ENCODE data around the gene RIN1.
A peak's percentile ranks its signal among the peaks of the same experiment; 100 is the strongest.
"Not testable (repeated sequence)": the region's sequence is repeated elsewhere in the genome, so short reads cannot be mapped to it uniquely, and the experiment has no call there.

Gene RIN1

DNA sequence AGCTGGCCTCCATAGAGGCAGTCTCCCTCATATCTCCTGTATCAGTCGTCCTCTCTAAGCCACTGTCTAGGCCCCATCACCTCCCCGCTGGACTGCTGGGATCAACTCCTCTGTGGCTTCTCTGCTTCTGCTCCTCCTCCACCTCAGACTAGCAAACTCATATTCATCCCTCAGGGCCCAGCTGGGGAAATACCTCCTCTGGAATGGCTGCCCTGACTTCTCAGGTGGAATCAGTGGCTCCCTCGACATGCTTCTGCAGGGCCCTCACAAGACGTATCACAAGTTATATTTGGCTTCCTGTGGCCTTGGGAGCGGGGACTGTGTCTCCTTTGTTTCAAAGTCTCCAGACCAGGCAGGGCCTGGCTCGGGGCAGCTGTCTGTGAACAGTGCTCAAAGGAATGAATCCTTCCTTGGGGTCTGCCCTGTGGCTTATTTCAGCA is 25.3 kb upstream of the RIN1 start:
- POLR2A ChIA-PET: interaction anchor here (1.1 kb wide), 1 partner anchor 14 kb away, joined by 5 read pairs; the partner anchor contains the start of gene B4GAT1
- no peak for DNase-seq (ENCODE audit: extremely low spot score)
- CTCF ChIA-PET: interaction anchor here (0.5 to 1.5 kb wide), 3 partner anchors 25 to 33 kb away, joined by 3 to 7 read pairs (median 4); no protein-coding TSS in a partner anchor
- TF ChIP-seq TARDBP (IDR thresholded peaks at IDR 0.05) (no peak), NFRKB (IDR thresholded peaks at IDR 0.05) (no peak), CTBP1 (IDR thresholded peaks at IDR 0.05; ENCODE audit: borderline replicate concordance) (no peak), FOXA1 (IDR thresholded peaks at IDR 0.05) (no peak), LEF1 (IDR thresholded peaks at IDR 0.05; ENCODE audit: borderline replicate concordance) (no peak), HDGF (IDR thresholded peaks at IDR 0.05; ENCODE audit: borderline replicate concordance) (no peak), ARNT (IDR thresholded peaks at IDR 0.05) (no peak)
- TF ChIP-seq, protein P1, sequence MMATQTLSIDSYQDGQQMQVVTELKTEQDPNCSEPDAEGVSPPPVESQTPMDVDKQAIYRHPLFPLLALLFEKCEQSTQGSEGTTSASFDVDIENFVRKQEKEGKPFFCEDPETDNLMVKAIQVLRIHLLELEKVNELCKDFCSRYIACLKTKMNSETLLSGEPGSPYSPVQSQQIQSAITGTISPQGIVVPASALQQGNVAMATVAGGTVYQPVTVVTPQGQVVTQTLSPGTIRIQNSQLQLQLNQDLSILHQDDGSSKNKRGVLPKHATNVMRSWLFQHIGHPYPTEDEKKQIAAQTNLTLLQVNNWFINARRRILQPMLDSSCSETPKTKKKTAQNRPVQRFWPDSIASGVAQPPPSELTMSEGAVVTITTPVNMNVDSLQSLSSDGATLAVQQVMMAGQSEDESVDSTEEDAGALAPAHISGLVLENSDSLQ (IDR thresholded peaks at IDR 0.05): no peak

DNA sequence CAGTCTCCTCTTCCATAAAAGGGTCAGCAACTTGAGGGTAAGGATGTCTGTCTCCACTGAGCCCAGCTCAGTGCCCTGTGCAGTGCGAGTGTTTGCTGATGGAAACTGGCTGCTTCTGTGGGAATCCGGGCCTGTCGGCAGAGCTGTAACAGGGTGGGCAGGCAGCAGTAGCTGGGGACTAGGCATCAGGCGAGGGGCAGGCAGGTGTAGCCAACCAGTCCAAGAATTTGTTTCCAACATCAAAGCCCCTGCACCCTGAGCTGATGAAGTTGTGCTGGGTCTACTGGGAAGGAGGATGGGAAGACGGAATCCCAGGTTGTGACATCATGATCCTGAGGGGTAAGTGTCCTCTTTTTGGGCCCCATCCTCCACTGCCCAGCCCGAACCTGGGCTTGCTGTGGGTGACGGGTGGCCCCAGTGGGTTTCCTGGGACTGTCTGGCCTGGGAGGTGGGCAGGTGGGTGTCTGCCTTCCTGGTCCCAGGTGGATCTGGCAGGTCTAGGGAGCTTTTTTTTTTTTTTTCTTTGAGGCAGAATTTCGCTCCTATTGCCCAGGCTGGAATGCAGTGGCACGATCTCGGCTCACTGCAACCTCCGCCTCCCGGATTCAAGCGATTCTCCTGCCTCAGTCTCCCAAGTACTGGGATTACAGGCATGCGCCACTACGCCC is 24.3 kb upstream of the RIN1 start:
- DNase-seq (ENCODE audit: extremely low spot score): peak; percentile 7
- POLR2A ChIA-PET: interaction anchor here (0.7 to 1.1 kb wide), 2 partner anchors 13 kb away, joined by 3 to 5 read pairs; partner anchors contain the start of gene B4GAT1
- TF ChIP-seq BHLHE40 (IDR thresholded peaks at IDR 0.05; ENCODE audit: borderline replicate concordance): no peak
- TF ChIP-seq TARDBP (IDR thresholded peaks at IDR 0.05): no peak
- no peak for TF ChIP-seq FOXM1 (IDR thresholded peaks at IDR 0.05; ENCODE audit: borderline replicate concordance)
- TF ChIP-seq FOXA1 (IDR thresholded peaks at IDR 0.05): no peak
- TF ChIP-seq CTBP1 (IDR thresholded peaks at IDR 0.05; ENCODE audit: borderline replicate concordance): no peak
- no peak for TF ChIP-seq L3MBTL2 (conservative IDR thresholded peaks at IDR 0.05)
- TF ChIP-seq SP1 (IDR thresholded peaks at IDR 0.05): no peak
- no peak for TF ChIP-seq FOXK2 (IDR thresholded peaks at IDR 0.05)
- CTCF ChIA-PET: interaction anchor here (1.2 kb wide), 1 partner anchor 29 kb away, joined by 3 read pairs; no protein-coding TSS in a partner anchor

DNA sequence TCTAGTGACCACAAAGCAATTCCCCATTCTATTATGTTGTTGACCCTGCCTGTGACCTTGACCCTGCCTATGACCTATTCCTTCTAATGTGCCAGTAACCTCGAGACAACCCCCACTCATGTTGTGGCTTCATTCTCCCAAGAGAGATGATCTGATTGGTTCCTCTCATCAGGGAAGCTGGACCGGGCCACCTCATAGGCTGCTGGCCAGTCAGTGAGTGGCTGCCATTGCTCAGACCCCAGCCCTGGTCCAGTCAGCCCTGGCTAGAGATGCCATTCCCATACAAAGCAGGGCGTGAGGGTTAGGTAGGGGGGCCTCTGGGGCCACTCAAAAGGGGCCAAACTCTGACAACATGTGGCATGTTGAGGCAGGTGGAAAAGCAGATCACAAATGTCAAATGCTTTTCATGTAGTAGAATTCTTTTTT is 23.4 kb upstream of the RIN1 start:
- TF ChIP-seq NFRKB (IDR thresholded peaks at IDR 0.05) (no peak), ARNT (IDR thresholded peaks at IDR 0.05) (no peak), ZNF384 (IDR thresholded peaks at IDR 0.05) (no peak), FOXM1 (IDR thresholded peaks at IDR 0.05; ENCODE audit: borderline replicate concordance) (no peak), CTBP1 (IDR thresholded peaks at IDR 0.05; ENCODE audit: borderline replicate concordance) (no peak), LEF1 (IDR thresholded peaks at IDR 0.05; ENCODE audit: borderline replicate concordance) (no peak), FOXA1 (IDR thresholded peaks at IDR 0.05) (no peak), HDGF (IDR thresholded peaks at IDR 0.05; ENCODE audit: borderline replicate concordance) (no peak), SUZ12 (IDR thresholded peaks at IDR 0.05) (no peak), BHLHE40 (IDR thresholded peaks at IDR 0.05; ENCODE audit: borderline replicate concordance) (no peak), SP1 (IDR thresholded peaks at IDR 0.05) (no peak), TARDBP (IDR thresholded peaks at IDR 0.05) (no peak), L3MBTL2 (conservative IDR thresholded peaks at IDR 0.05) (no peak), ELF4 (IDR thresholded peaks at IDR 0.05) (no peak), FOXK2 (IDR thresholded peaks at IDR 0.05) (no peak)
- TF ChIP-seq, protein P1 (IDR thresholded peaks at IDR 0.05): no peak
- no peak for DNase-seq (ENCODE audit: extremely low spot score)
- ChIA-PET CTCF (no interaction called here), POLR2A (no interaction called here)

DNA sequence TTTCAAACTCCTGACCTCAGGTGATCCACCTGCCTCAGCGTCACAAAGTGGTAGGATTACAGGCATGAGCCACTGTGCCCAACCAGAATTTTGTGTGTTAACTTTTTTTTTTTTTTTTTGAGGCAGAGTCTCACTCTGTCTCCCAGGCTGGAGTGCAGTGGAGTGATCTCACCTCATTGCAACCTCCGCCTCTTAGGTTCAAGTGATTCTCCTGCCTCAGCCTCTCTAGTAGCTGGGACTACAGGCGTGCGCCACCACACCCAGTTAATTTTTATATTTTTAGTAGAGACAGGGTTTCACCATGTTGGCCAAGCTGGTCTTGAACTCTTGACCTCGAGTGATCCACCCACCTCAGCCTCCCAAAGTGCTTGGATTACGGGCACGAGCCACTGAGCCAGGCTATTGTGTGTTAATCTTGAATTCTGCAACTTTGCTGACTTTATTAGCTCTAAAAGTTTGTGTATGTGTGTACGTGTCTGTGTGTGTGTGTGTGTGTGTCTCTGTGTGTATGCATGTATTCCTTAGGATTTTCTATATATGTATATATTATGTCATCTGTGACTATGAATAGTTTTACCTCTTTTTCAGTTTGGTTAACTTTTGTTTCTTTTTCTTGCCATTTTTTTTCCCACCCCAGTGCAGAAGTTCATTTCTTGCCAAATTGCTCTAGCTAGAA is 14.5 kb upstream of the RIN1 start:
- ChIA-PET POLR2A (interaction anchor here (1.2 kb wide), 1 partner anchor 61 kb away, joined by 4 read pairs; the partner anchor contains the start of gene YIF1A), CTCF (interaction anchor here (0.6 kb wide), 1 partner anchor 61 kb away, joined by 3 read pairs; no protein-coding TSS in a partner anchor)
- DNase-seq (ENCODE audit: extremely low spot score): not testable (repeated sequence)

DNA sequence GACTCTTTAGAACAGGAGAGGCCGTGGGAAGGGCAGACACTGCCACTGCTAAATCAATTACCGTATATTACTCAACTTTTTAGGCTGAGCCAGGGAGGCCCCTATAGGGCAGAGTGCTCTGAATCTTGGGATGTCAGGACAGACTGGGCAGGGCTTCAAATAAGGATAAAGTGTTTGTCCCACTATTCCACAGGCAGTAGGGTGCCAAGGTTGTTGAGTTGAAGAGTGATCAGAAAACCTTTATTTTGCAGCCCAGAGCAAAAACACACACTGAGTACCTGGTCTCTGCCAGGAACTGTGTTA is 12.8 kb upstream of the RIN1 start:
- DNase-seq (ENCODE audit: extremely low spot score): no peak
- TF ChIP-seq L3MBTL2 (conservative IDR thresholded peaks at IDR 0.05): no peak
- ChIA-PET POLR2A (no interaction called here), CTCF (no interaction called here)

DNA sequence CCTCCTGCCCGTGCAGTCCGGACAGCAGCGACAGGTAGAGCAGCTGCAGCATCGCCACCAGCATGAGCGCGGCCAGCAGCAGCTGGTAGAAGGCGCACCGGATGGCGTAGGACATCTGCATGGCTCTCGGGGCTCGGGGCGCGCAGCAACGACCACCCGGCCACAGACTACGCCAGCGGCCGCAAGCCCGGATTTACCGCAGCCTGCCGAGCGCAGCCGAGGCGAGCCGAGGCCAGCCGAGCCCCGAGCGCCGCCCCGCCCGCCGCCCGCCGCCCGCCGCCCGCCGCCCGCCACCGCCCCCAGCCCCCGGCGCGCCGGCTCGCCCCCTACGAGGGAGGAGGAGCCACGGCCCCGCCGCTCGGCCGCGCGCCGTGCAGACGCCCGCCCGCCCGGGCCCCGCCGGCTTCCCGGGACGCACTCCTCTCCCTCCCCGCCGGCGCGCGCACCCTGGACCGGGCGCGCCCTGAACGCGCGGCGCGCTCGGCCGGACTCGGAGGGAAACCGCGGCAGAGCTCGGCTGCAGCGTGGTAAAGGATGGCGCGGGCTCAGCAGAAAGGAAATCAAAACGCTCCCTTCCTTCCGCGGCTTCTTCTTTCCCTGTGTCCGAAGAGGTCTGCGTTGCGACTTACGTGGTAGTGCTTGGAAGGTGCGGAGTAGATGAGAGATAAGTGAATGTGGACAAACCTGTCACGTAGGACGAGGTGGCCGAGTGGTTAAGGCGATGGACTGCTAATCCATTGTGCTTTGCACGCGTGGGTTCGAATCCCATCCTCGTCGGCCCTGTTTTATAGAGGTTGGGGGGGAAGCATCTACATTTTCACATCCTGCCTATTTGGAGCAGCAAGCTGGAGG is 11.4 kb upstream of the RIN1 start, which contains the start of gene B4GAT1:
TSS of gene B4GAT1 (minus strand) at position 205 of the 852 bp plus-strand sequence. CDS start at position 121, 84 bp downstream.
- ChIA-PET CTCF (interaction anchor here (0.9 to 1.1 kb wide), 2 partner anchors 16 to 35 kb away, joined by 3 to 7 read pairs; no protein-coding TSS in a partner anchor), POLR2A (interaction anchor here (0.7 to 4.4 kb wide), 9 partner anchors 10 to 970 kb away, joined by 3 to 19 read pairs (median 4); partner anchors contain the start of genes RIN1, SLC29A2 and YIF1A)
- DNase-seq (ENCODE audit: extremely low spot score): peak; percentile 72
- TF ChIP-seq ELF4 (IDR thresholded peaks at IDR 0.05) (no peak), L3MBTL2 (conservative IDR thresholded peaks at IDR 0.05) (peak; percentile 48; the same call in 1 of the 2 replicates), SP1 (IDR thresholded peaks at IDR 0.05) (no peak), SUZ12 (IDR thresholded peaks at IDR 0.05) (no peak), ZNF384 (IDR thresholded peaks at IDR 0.05) (no peak), LEF1 (IDR thresholded peaks at IDR 0.05; ENCODE audit: borderline replicate concordance) (no peak), CTBP1 (IDR thresholded peaks at IDR 0.05; ENCODE audit: borderline replicate concordance) (peak; percentile 71; the same call in 1 of the 2 replicates), NFRKB (IDR thresholded peaks at IDR 0.05) (no peak), FOXK2 (IDR thresholded peaks at IDR 0.05) (no peak), HDGF (IDR thresholded peaks at IDR 0.05; ENCODE audit: borderline replicate concordance) (no peak), BHLHE40 (IDR thresholded peaks at IDR 0.05; ENCODE audit: borderline replicate concordance) (no peak), FOXM1 (IDR thresholded peaks at IDR 0.05; ENCODE audit: borderline replicate concordance) (no peak), TARDBP (IDR thresholded peaks at IDR 0.05) (peak; percentile 69), ARNT (IDR thresholded peaks at IDR 0.05) (no peak), FOXA1 (IDR thresholded peaks at IDR 0.05) (no peak)
- TF ChIP-seq, protein P1 (IDR thresholded peaks at IDR 0.05): no peak
